Osteoblast (primary cell): ENCODE results near the gene COL24A1. TPM values are rescaled to one million over a fixed set of nuclear protein-coding genes. Genes with fewer than 3 reads are reported as not detected.

Experiments
- DNase-seq: peaks from one replicate; pipeline ENCODE4 v3.0.0; 2011; ENCODE audit warnings: low spot score, mixed read lengths; ENCODE audit not compliant: insufficient read length; ENCODE audit errors: missing footprints
- H2AFZ ChIP-seq: 2 replicates; pipeline ENCODE4 v1.6.0; 2011; ENCODE audit warnings: mild to moderate bottlenecking, low read length
- H3K27ac ChIP-seq: 2 replicates; pipeline ENCODE4 v1.5.1; 2011; ENCODE audit warnings: mild to moderate bottlenecking, low read depth, low read length, moderate library complexity
- H3K27me3 ChIP-seq: 2 replicates; pipeline ENCODE4 v1.6.0; 2012; ENCODE audit warnings: mild to moderate bottlenecking, control low read depth, inconsistent platforms, low read length, moderate library complexity; ENCODE audit not compliant: insufficient read depth
- H3K36me3 ChIP-seq: 2 replicates; pipeline ENCODE4 v1.5.1; 2011; ENCODE audit warnings: mild to moderate bottlenecking, low read length, control low read depth, moderate library complexity; ENCODE audit not compliant: insufficient read depth
- H3K4me1 ChIP-seq: 2 replicates; pipeline ENCODE4 v1.5.1; 2011; ENCODE audit warnings: mild to moderate bottlenecking, low read length, control low read depth, moderate library complexity; ENCODE audit not compliant: insufficient read depth
- H3K4me2 ChIP-seq: 2 replicates; pipeline ENCODE4 v1.6.0; 2011; ENCODE audit warnings: mild to moderate bottlenecking, low read length; ENCODE audit not compliant: insufficient read depth
- H3K4me3 ChIP-seq: fragments of 200-600 bp; sonication (generic); 3 replicates; pipeline ENCODE4 v1.5.1; 2012; ENCODE audit warnings: mild to moderate bottlenecking, low read length, inconsistent platforms; ENCODE audit not compliant: insufficient read depth
- H3K79me2 ChIP-seq: 2 replicates; pipeline ENCODE4 v1.6.0; 2012; ENCODE audit warnings: mild to moderate bottlenecking, low read length, control low read depth, inconsistent platforms; ENCODE audit not compliant: insufficient read depth
- H3K9me3 ChIP-seq: 2 replicates; pipeline ENCODE4 v1.5.1; 2011; ENCODE audit warnings: low read depth, low read length, control low read depth
- H4K20me1 ChIP-seq: 2 replicates; pipeline ENCODE4 v1.6.0; 2012; ENCODE audit warnings: mild to moderate bottlenecking, low read length, control low read depth; ENCODE audit not compliant: insufficient read depth
- CTCF ChIP-seq: IDR thresholded peaks from 2 replicates; pipeline ENCODE4 v1.5.1; 2011; ENCODE audit warnings: mild to moderate bottlenecking, low read depth, low read length, moderate library complexity; ENCODE audit errors: extremely low read depth
- total RNA-seq: library from RNA; depleted of rRNA; stranded (reverse); fragments of >200 nt; gene quantifications from 2 replicates; pipeline ENCODE4 v1.2.3, GENCODE V29; 2012

COL24A1 gene
- total RNA-seq, 1 donor, result 1.1 TPM

DNA sequence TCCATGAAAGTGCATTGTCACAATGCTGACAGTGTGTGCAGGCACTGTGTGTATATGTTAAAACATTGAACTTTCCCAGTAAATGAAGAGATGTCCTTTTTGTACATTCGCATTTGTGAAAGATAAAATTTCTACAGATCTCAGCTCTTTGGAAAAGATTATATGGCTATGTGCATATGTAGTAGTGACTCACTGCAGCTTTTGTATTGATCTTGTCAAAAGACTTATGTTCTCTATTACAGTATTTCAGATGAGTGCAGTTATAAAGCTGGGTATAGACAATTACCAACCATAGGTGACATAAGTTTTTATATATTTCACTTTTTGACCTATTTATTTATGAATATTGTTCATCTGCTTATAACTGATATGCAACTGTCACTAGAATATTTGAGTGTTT is 212.6 kb downstream of the COL24A1 start:
- H3K4me1 ChIP-seq, result no peaks in the 10 kb centered on the region
- no peak overlapping the region for H2AFZ ChIP-seq
- H3K9me3 ChIP-seq, result no peaks in the 10 kb centered on the region
- no peaks in the 10 kb centered on the region for H3K36me3 ChIP-seq
- TF ChIP-seq CTCF, result no peak
- no peak overlapping the region for H3K4me3 ChIP-seq
- H4K20me1 ChIP-seq, result no peaks in the 10 kb centered on the region
- H3K4me2 ChIP-seq, result no peak overlapping the region
- no peak for DNase-seq
- H3K79me2 ChIP-seq, result no peaks in the 10 kb centered on the region
- H3K27ac ChIP-seq, result no peak overlapping the region
- H3K27me3 ChIP-seq, result no peaks in the 10 kb centered on the region

DNA sequence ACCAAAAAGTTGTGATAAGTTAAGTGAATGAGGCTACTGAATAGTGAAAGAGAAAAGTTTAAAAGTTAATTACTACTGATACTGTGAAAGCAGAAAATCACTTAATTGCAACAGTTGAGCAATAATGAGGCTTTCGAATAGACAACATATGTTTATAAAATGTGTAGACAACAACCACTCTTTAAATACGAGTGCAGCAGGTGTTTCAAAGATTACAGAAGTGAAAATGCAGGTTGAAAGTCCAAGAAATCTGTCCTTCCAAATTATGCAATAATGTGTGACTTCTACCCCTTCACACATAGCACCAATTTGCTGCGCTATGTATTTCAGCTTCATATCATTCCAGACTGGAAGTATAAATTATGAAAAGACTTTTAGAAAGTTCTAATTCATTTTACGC is 213.0 kb downstream of the COL24A1 start:
- Histone ChIP-seq H3K4me2 (no peak overlapping the region), H3K27ac (no peak overlapping the region), H3K79me2 (no peaks in the 10 kb centered on the region), H3K4me3 (no peak overlapping the region), H3K27me3 (no peaks in the 10 kb centered on the region), H3K9me3 (no peaks in the 10 kb centered on the region), H4K20me1 (no peaks in the 10 kb centered on the region), H2AFZ (no peak overlapping the region), H3K36me3 (no peaks in the 10 kb centered on the region), H3K4me1 (no peaks in the 10 kb centered on the region)
- no peak for DNase-seq
- no peak for TF ChIP-seq CTCF

GRCh38 chr1:85940656-85941306 is 215.8 kb downstream of the COL24A1 start:
- no peaks in the 10 kb centered on the region for H3K4me1 ChIP-seq
- peak; percentile 36 for DNase-seq
- no peak overlapping the region for H2AFZ ChIP-seq
- no peak overlapping the region for H3K4me3 ChIP-seq
- H3K9me3 ChIP-seq, result no peaks in the 10 kb centered on the region
- no peaks in the 10 kb centered on the region for H3K79me2 ChIP-seq
- H3K36me3 ChIP-seq, result no peaks in the 10 kb centered on the region
- no peak overlapping the region for H3K27ac ChIP-seq
- TF ChIP-seq CTCF, result no peak
- no peaks in the 10 kb centered on the region for H3K27me3 ChIP-seq
- H4K20me1 ChIP-seq, result no peaks in the 10 kb centered on the region
- H3K4me2 ChIP-seq, result no peak overlapping the region

DNA sequence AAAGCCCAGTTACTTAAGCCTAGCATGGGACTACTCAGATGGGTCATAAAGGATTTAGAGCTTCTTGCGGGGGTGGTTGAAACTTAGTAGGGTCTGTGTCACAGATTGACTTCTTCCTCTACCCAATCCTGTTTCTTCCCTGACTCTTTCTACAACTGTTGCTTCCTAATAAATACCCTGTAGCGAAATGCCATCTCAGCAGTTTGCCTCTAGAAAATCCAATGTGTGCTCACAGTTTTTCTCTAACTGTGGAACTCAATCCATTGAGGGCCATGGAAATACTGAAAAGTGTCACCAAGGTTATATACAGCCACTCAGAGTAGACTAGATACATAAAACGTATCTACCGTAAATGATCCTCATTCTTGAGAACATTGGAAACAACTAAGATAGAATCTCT is 217.7 kb downstream of the COL24A1 start:
- Histone ChIP-seq H3K9me3 (no peaks in the 10 kb centered on the region), H3K79me2 (no peaks in the 10 kb centered on the region), H3K27me3 (no peaks in the 10 kb centered on the region), H3K27ac (no peak overlapping the region), H4K20me1 (no peaks in the 10 kb centered on the region), H3K36me3 (no peaks in the 10 kb centered on the region), H3K4me3 (no peak overlapping the region), H3K4me1 (no peaks in the 10 kb centered on the region), H2AFZ (no peak overlapping the region), H3K4me2 (no peak overlapping the region)
- no peak for TF ChIP-seq CTCF
- no peak for DNase-seq
